RWPE2 (cell line): ENCODE data around the gene HTR4.
A peak's percentile ranks its signal among the peaks of the same experiment; 100 is the strongest.

ENCODE experiments used
- ATAC-seq: fragments of 200-7000 bp; cut with Tn5 transposase; 3 replicates; pipeline ENCODE4 v1.9.1; 2021; ENCODE audit warnings: low read depth
- DNase-seq: peaks from one replicate; pipeline ENCODE4 v3.0.0-alpha.2; 2020; ENCODE audit warnings: low spot score
- H3K27ac ChIP-seq: fragments of 450-650 bp; 2 replicates; pipeline ENCODE4 v1.5.1; 2017; ENCODE audit warnings: mild to moderate bottlenecking; ENCODE audit not compliant: poor library complexity, severe bottlenecking
- H3K27me3 ChIP-seq: fragments of 250-450 bp; sonication (Bioruptor Pico); 2 replicates; pipeline ENCODE4 v1.5.1; 2021; ENCODE audit warnings: mild to moderate bottlenecking, moderate library complexity; ENCODE audit not compliant: insufficient read depth, poor library complexity, severe bottlenecking
- H3K36me3 ChIP-seq: fragments of 250-450 bp; sonication (Bioruptor Pico); 2 replicates; pipeline ENCODE4 v1.5.1; 2020; ENCODE audit warnings: low read depth, mild to moderate bottlenecking, moderate library complexity
- H3K4me1 ChIP-seq: fragments of 250-450 bp; sonication (Bioruptor Pico); 2 replicates; pipeline ENCODE4 v1.5.1; 2021; ENCODE audit warnings: mild to moderate bottlenecking, moderate library complexity; ENCODE audit not compliant: insufficient read depth, poor library complexity, severe bottlenecking
- H3K4me3 ChIP-seq: fragments of 250-450 bp; sonication (Bioruptor Pico); 2 replicates; pipeline ENCODE4 v1.5.1; 2021; ENCODE audit warnings: mild to moderate bottlenecking, moderate library complexity; ENCODE audit not compliant: severe bottlenecking
- H3K9me3 ChIP-seq: fragments of 250-450 bp; sonication (Bioruptor Pico); 2 replicates; pipeline ENCODE4 v1.5.1; 2021; ENCODE audit warnings: mild to moderate bottlenecking, moderate library complexity; ENCODE audit not compliant: severe bottlenecking
- CTCF ChIP-seq: fragments of 450-650 bp; IDR thresholded peaks from one replicate; pipeline ENCODE4 v1.5.1; 2017; ENCODE audit warnings: mild to moderate bottlenecking, moderate library complexity; ENCODE audit not compliant: poor library complexity, severe bottlenecking

HTR4 gene

GRCh38 chr5:148606296-148606695, 48.0 kb downstream of the HTR4 start:
- H3K27ac ChIP-seq: no peak overlapping the region
- peaks cover 8% of the 10 kb centered on the region for H3K27me3 ChIP-seq
- no peak overlapping the region for H3K4me3 ChIP-seq
- H3K4me1 ChIP-seq: no peaks in the 10 kb centered on the region
- no peaks in the 10 kb centered on the region for H3K9me3 ChIP-seq
- no peak for TF ChIP-seq CTCF
- H3K36me3 ChIP-seq: no peaks in the 10 kb centered on the region
- ATAC-seq (no peak), DNase-seq (no peak)

GRCh38 chr5:148599187-148599586, 55.1 kb downstream of the HTR4 start:
- TF ChIP-seq CTCF: no peak
- peaks cover 8% of the 10 kb centered on the region for H3K27me3 ChIP-seq
- no peak overlapping the region for H3K4me3 ChIP-seq
- ATAC-seq (no peak), DNase-seq (no peak)
- H3K27ac ChIP-seq: no peak overlapping the region
- no peaks in the 10 kb centered on the region for H3K9me3 ChIP-seq
- H3K4me1 ChIP-seq: no peaks in the 10 kb centered on the region
- no peaks in the 10 kb centered on the region for H3K36me3 ChIP-seq

GRCh38 chr5:148595697-148596096, 58.6 kb downstream of the HTR4 start:
- Histone ChIP-seq H3K4me1 (no peaks in the 10 kb centered on the region), H3K27ac (no peak overlapping the region), H3K9me3 (no peaks in the 10 kb centered on the region), H3K27me3 (peaks cover 11% of the 10 kb centered on the region), H3K36me3 (no peaks in the 10 kb centered on the region), H3K4me3 (no peak overlapping the region)
- ATAC-seq (no peak), DNase-seq (no peak)
- TF ChIP-seq CTCF: no peak

- ATAC-seq: peak; percentile 20; the same call in 1 of the 3 replicates
- peaks cover 7% of the 10 kb centered on the region for H3K4me1 ChIP-seq
- H3K27ac ChIP-seq: no peak overlapping the region
- no peaks in the 10 kb centered on the region for H3K36me3 ChIP-seq
- H3K4me3 ChIP-seq: no peak overlapping the region
- DNase-seq: no peak
- H3K9me3 ChIP-seq: no peaks in the 10 kb centered on the region
- TF ChIP-seq CTCF: no peak
- H3K27me3 ChIP-seq: no peaks in the 10 kb centered on the region
These were observed 67.5 kb downstream of the HTR4 start for GRCh38 chr5:148586796-148587195.

GRCh38 chr5:148585988-148586387, 68.3 kb downstream of the HTR4 start:
- ATAC-seq: no peak
- H3K36me3 ChIP-seq: no peaks in the 10 kb centered on the region
- DNase-seq: no peak
- no peak overlapping the region for H3K27ac ChIP-seq
- peaks cover 7% of the 10 kb centered on the region for H3K4me1 ChIP-seq
- no peak overlapping the region for H3K4me3 ChIP-seq
- no peaks in the 10 kb centered on the region for H3K9me3 ChIP-seq
- TF ChIP-seq CTCF: no peak
- no peaks in the 10 kb centered on the region for H3K27me3 ChIP-seq
